Fibroblast of lung (primary cell): ENCODE results near the gene IGSF22. TPM values are rescaled to one million over a fixed set of nuclear protein-coding genes. Genes with fewer than 3 reads are reported as not detected.

ENCODE experiments used
- DNase-seq, 2 donors: peaks; one replicate each; pipeline versions ENCODE4 v3.0.0 to v3.0.0-alpha.2; 2010; ENCODE audit warnings: low read depth in 2 of 2
- H2AFZ ChIP-seq: 2 replicates; pipeline ENCODE4 v1.5.1; 2012; ENCODE audit warnings: low read length, control low read depth, inconsistent platforms
- H3K27ac ChIP-seq: 2 replicates; pipeline ENCODE4 v1.5.1; 2011; ENCODE audit warnings: low read length, control low read depth; ENCODE audit not compliant: insufficient read depth
- H3K27me3 ChIP-seq: 2 replicates; pipeline ENCODE4 v1.5.1; 2011; ENCODE audit warnings: mild to moderate bottlenecking, low read length; ENCODE audit not compliant: control insufficient read depth, insufficient read depth
- H3K36me3 ChIP-seq: 2 replicates; pipeline ENCODE4 v1.5.1; 2011; ENCODE audit warnings: low read length; ENCODE audit not compliant: control insufficient read depth, insufficient read depth
- H3K4me1 ChIP-seq: 2 replicates; pipeline ENCODE4 v1.5.1; 2011; ENCODE audit warnings: low read length; ENCODE audit not compliant: control insufficient read depth, insufficient read depth; ENCODE audit errors: extremely low read depth
- H3K4me2 ChIP-seq: 2 replicates; pipeline ENCODE4 v1.5.1; 2011; ENCODE audit warnings: low read length, control low read depth; ENCODE audit not compliant: insufficient read depth; ENCODE audit errors: extremely low read depth
- H3K4me3 ChIP-seq, 4 experiments: fragments of 200-600 bp in 1 of 4; sonication (generic) in 1 of 4; replicated peaks in 1 of 4; 2 replicates each; pipeline ENCODE4 v1.5.1; 2011 to 2016; ENCODE audit warnings: low read length in 4 of 4, low read depth in 3 of 4, mild to moderate bottlenecking in 3 of 4, control low read depth in 2 of 4, inconsistent platforms in 1 of 4, mixed read lengths in 1 of 4; ENCODE audit not compliant: insufficient read depth in 1 of 4; ENCODE audit errors: control extremely low read depth in 1 of 4
- H3K79me2 ChIP-seq: 2 replicates; pipeline ENCODE4 v1.5.1; 2012; ENCODE audit warnings: mild to moderate bottlenecking, low read length, inconsistent platforms; ENCODE audit not compliant: control insufficient read depth, insufficient read depth
- H3K9ac ChIP-seq: 2 replicates; pipeline ENCODE4 v1.5.1; 2011; ENCODE audit warnings: mild to moderate bottlenecking, low read length, control low read depth; ENCODE audit not compliant: insufficient read depth
- H3K9me3 ChIP-seq: 2 replicates; pipeline ENCODE4 v1.5.1; 2012; ENCODE audit warnings: low read depth, low read length; ENCODE audit not compliant: control insufficient read depth, insufficient read depth
- H4K20me1 ChIP-seq: 2 replicates; pipeline ENCODE4 v1.5.1; 2011; ENCODE audit warnings: low read length; ENCODE audit not compliant: control insufficient read depth, insufficient read depth; ENCODE audit errors: extremely low read depth
- CTCF ChIP-seq, 2 donors: IDR thresholded peaks in 1 of 2; conservative IDR thresholded peaks in 1 of 2; 1 replicate in 1 of 2; 2 replicates in 1 of 2; pipeline ENCODE4 v1.5.1; 2011 to 2012; ENCODE audit warnings: low read length in 2 of 2, control low read depth in 1 of 2, inconsistent platforms in 1 of 2, low read depth in 1 of 2, mild to moderate bottlenecking in 1 of 2
- EZH2 ChIP-seq: IDR thresholded peaks from 2 replicates; pipeline ENCODE4 v1.5.1; 2012; ENCODE audit warnings: low read length, control low read depth, mild to moderate bottlenecking; ENCODE audit errors: missing control alignments
- polyA plus RNA-seq, 2 donors: library from polyadenylated mRNA; depleted of rRNA in 1 of 2; stranded (reverse) in 1 of 2; unstranded in 1 of 2; fragments of >200 nt; gene quantifications; 2 replicates each; pipeline ENCODE4 v1.2.1, GENCODE V29; 2011 to 2012; ENCODE audit warnings: missing spikeins in 1 of 2
- total RNA-seq: library from RNA; depleted of rRNA; stranded (reverse); fragments of >200 nt; gene quantifications from 2 replicates; pipeline ENCODE4 v1.2.1, GENCODE V29; 2014

Gene IGSF22
- total and polyA plus RNA-seq, 2 donors (not counting 1 experiment from before 2014, with no cell fraction given) = under 0.01 TPM; not detected in 1

GRCh38 chr11:18728658-18729057 is 2.7 kb upstream of the IGSF22 start:
- H3K27ac ChIP-seq = no peak overlapping the region
- H4K20me1 ChIP-seq = no peaks in the 10 kb centered on the region
- H3K4me1 ChIP-seq = no peaks in the 10 kb centered on the region
- H3K4me3 ChIP-seq = no peak overlapping the region
- H3K9ac ChIP-seq = no peak overlapping the region
- H3K4me2 ChIP-seq = no peak overlapping the region
- DNase-seq = no peak
- no peaks in the 10 kb centered on the region for H3K36me3 ChIP-seq
- no peaks in the 10 kb centered on the region for H3K9me3 ChIP-seq
- TF ChIP-seq EZH2 = no peak
- TF ChIP-seq CTCF (conservative IDR thresholded peaks at IDR 0.05 in 1 of 2, IDR thresholded peaks at IDR 0.05 in 1 of 2; ENCODE audit: low read depth in 1 of 2, low read length in 2 of 2) = no peak
- no peaks in the 10 kb centered on the region for H3K27me3 ChIP-seq
- no peak overlapping the region for H2AFZ ChIP-seq
- H3K79me2 ChIP-seq = no peaks in the 10 kb centered on the region

- Histone ChIP-seq H3K4me3 (no peak overlapping the region), H3K9me3 (no peaks in the 10 kb centered on the region), H3K9ac (no peak overlapping the region), H3K36me3 (no peaks in the 10 kb centered on the region), H3K79me2 (no peaks in the 10 kb centered on the region), H3K27ac (no peak overlapping the region), H3K27me3 (no peaks in the 10 kb centered on the region), H2AFZ (no peak overlapping the region), H3K4me2 (no peak overlapping the region), H4K20me1 (no peaks in the 10 kb centered on the region), H3K4me1 (no peaks in the 10 kb centered on the region)
- peak in 1 of 2 donors; percentile 8 for DNase-seq
- TF ChIP-seq CTCF (conservative IDR thresholded peaks at IDR 0.05 in 1 of 2, IDR thresholded peaks at IDR 0.05 in 1 of 2; ENCODE audit: low read depth in 1 of 2, low read length in 2 of 2) (peak; percentile 68 to 92), EZH2 (no peak)
These were observed 1.7 kb upstream of the IGSF22 start for GRCh38 chr11:18727479-18728236.

- Histone ChIP-seq H3K9ac (no peak overlapping the region), H4K20me1 (no peaks in the 10 kb centered on the region), H3K79me2 (no peaks in the 10 kb centered on the region), H3K9me3 (no peaks in the 10 kb centered on the region), H3K27me3 (no peaks in the 10 kb centered on the region), H2AFZ (no peak overlapping the region), H3K4me2 (no peak overlapping the region), H3K27ac (no peak overlapping the region), H3K4me1 (peaks cover 3% of the 10 kb centered on the region), H3K4me3 (no peak overlapping the region), H3K36me3 (no peaks in the 10 kb centered on the region)
- no peak for DNase-seq
- TF ChIP-seq CTCF (conservative IDR thresholded peaks at IDR 0.05 in 1 of 2, IDR thresholded peaks at IDR 0.05 in 1 of 2; ENCODE audit: low read depth in 1 of 2, low read length in 2 of 2) (no peak), EZH2 (no peak)
These were observed 2.0 kb downstream of the IGSF22 start for GRCh38 chr11:18723991-18724390.
